T-cell (primary cell): ENCODE data around the gene CIAPIN1. TPM values are rescaled to one million over a fixed set of nuclear protein-coding genes. Genes with fewer than 3 reads are reported as not detected.

ENCODE experiments used
- ATAC-seq, 4 experiments: fragments of 200-7000 bp in 3 of 4; fragments of 150-1000 bp in 1 of 4; cut with Tn5 transposase; replicated peaks in 1 of 4; 1 replicate in 3 of 4; 2 replicates in 1 of 4; pipeline ENCODE4 v1.10.0; 2021; ENCODE audit warnings: moderate library complexity in 3 of 4, mild to moderate bottlenecking in 2 of 4, moderate number of reproducible peaks in 1 of 4
- CTCF ChIA-PET, 2 donors: fragments of 300-600 bp; sonication (Branson Sonifier 250); formaldehyde crosslinking; loops; one replicate each; lab custom pipeline; 2022; ENCODE audit warnings: antibody characterized with exemption in 2 of 2; lab: Charles Lee
- POLR2A ChIA-PET, 2 donors: fragments of 300-600 bp; sonication (Branson Sonifier 250); formaldehyde crosslinking; loops; one replicate each; lab custom pipeline; 2022; ENCODE audit warnings: antibody characterized with exemption in 2 of 2; lab: Charles Lee
- DNase-seq, 35 experiments: peaks; one replicate each; pipeline versions ENCODE4 v3.0.0 to v3.0.0-alpha.2; 2013 to 2023
- H3K27ac ChIP-seq: one replicate; pipeline ENCODE4 v1.5.1; 2013; ENCODE audit warnings: low read length
- H3K27me3 ChIP-seq, 2 experiments: replicated peaks in 1 of 2; 1 replicate in 1 of 2; 2 replicates in 1 of 2; pipeline versions ENCODE4 v1.6.1 to v1.7.0; 2013; ENCODE audit warnings: low read length in 1 of 2, mixed read lengths in 1 of 2; ENCODE audit not compliant: control insufficient read depth in 2 of 2, insufficient read depth in 2 of 2; ENCODE audit errors: extremely low read depth in 1 of 2
- H3K36me3 ChIP-seq, 2 donors: 1 replicate in 1 of 2; 2 replicates in 1 of 2; pipeline versions ENCODE4 v1.6.1 to v1.7.0; 2013; ENCODE audit warnings: low read length in 1 of 2; ENCODE audit not compliant: control insufficient read depth in 2 of 2, insufficient read depth in 1 of 2; ENCODE audit errors: extremely low read depth in 1 of 2
- H3K4me1 ChIP-seq, 2 experiments: 1 replicate in 1 of 2; 2 replicates in 1 of 2; pipeline versions ENCODE4 v1.6.1 to v1.7.0; 2013; ENCODE audit warnings: low read length in 2 of 2, mixed read lengths in 1 of 2; ENCODE audit not compliant: insufficient read depth in 2 of 2, control insufficient read depth in 1 of 2; ENCODE audit errors: extremely low read depth in 1 of 2
- H3K4me3 ChIP-seq, 2 donors: 1 replicate in 1 of 2; 2 replicates in 1 of 2; pipeline versions ENCODE4 v1.5.1 to v1.7.0; 2013; ENCODE audit warnings: mild to moderate bottlenecking in 2 of 2, low read length in 1 of 2, moderate library complexity in 1 of 2; ENCODE audit not compliant: control insufficient read depth in 1 of 2; ENCODE audit errors: extremely low read depth in 1 of 2
- H3K9me3 ChIP-seq: 2 replicates; pipeline ENCODE4 v1.7.0; 2013
- H3K27ac Mint-ChIP-seq, 2 donors: one replicate each; pipeline ENCODE4 v1.8.0; 2020 to 2021; ENCODE audit warnings: mild to moderate bottlenecking in 2 of 2, mixed read lengths in 2 of 2
- H3K27me3 Mint-ChIP-seq, 2 donors: one replicate each; pipeline ENCODE4 v1.8.0; 2021 to 2022; ENCODE audit warnings: mixed read lengths in 2 of 2
- H3K36me3 Mint-ChIP-seq: one replicate; pipeline ENCODE4 v1.8.0; 2021; ENCODE audit warnings: mixed read lengths
- H3K4me1 Mint-ChIP-seq, 3 donors: one replicate each; pipeline ENCODE4 v1.8.0; 2020 to 2022; ENCODE audit warnings: mixed read lengths in 3 of 3, mild to moderate bottlenecking in 1 of 3
- H3K4me3 Mint-ChIP-seq, 3 donors: one replicate each; pipeline ENCODE4 v1.8.0; 2020 to 2022; ENCODE audit warnings: mild to moderate bottlenecking in 3 of 3, mixed read lengths in 3 of 3, moderate library complexity in 3 of 3
- H3K9me3 Mint-ChIP-seq, 3 donors: one replicate each; pipeline ENCODE4 v1.8.0; 2020 to 2022; ENCODE audit warnings: mixed read lengths in 3 of 3
- WGBS: methylation state at CpG from one replicate; pipeline ENCODE4 v1.1.5; 2013; ENCODE audit warnings: missing lambda C conversion rate; ENCODE audit not compliant: insufficient coverage; 5-methylcytosine and 5-hydroxymethylcytosine counted together
- total RNA-seq, 35 experiments: library from RNA in 6 of 35; stranded (reverse) in 6 of 35; fragments of 120-200 nt in 1 of 35; gene quantifications; one replicate each; pipeline versions ENCODE4 v1.2.1 to v1.2.4 and lab custom pipeline; 2013 to 2026

The CIAPIN1 gene
- total RNA-seq, 5 donors from 2014 or later (not counting 1 experiment from before 2014, with no cell fraction given), result 26.5 to 46.8 (median 28.5) TPM

GRCh38 chr16:57468346-57468745 is 21.2 kb upstream of the CIAPIN1 start:
- H3K4me1 ChIP-seq, result peaks cover 5 to 17% of the 10 kb centered on the region in 2 experiments
- H3K27ac ChIP-seq, result no peak overlapping the region
- H3K36me3 ChIP-seq, result peaks cover 19 to 89% of the 10 kb centered on the region in 2 donors
- no peak overlapping the region for H3K4me3 ChIP-seq
- peaks cover 26 to 45% (median 31%) of the 10 kb centered on the region in 3 donors for H3K4me1 Mint-ChIP-seq
- H3K9me3 ChIP-seq, result no peaks in the 10 kb centered on the region
- H3K27me3 ChIP-seq, result no peaks in the 10 kb centered on the region
- H3K27me3 Mint-ChIP-seq, result no peaks in the 10 kb centered on the region
- H3K27ac Mint-ChIP-seq, result no peak overlapping the region
- H3K36me3 Mint-ChIP-seq, result peaks cover 53% of the 10 kb centered on the region
- DNase-seq, result no peak
- H3K9me3 Mint-ChIP-seq, result no peaks in the 10 kb centered on the region
- ATAC-seq, result no peak
- no CpG with 5 or more reads among the region's 2 CpGs for WGBS
- POLR2A ChIA-PET, result no interaction called here
- H3K4me3 Mint-ChIP-seq, result no peak overlapping the region
- CTCF ChIA-PET, result no interaction called here

- no peaks in the 10 kb centered on the region for H3K9me3 Mint-ChIP-seq
- H3K27me3 ChIP-seq, result no peaks in the 10 kb centered on the region
- no peak overlapping the region for H3K27ac ChIP-seq
- H3K36me3 Mint-ChIP-seq, result peaks cover 51% of the 10 kb centered on the region
- peak overlapping the region; percentile 90 to 100 (median 100) for H3K4me3 Mint-ChIP-seq
- no peaks in the 10 kb centered on the region for H3K27me3 Mint-ChIP-seq
- no peaks in the 10 kb centered on the region for H3K9me3 ChIP-seq
- H3K4me1 ChIP-seq, result peaks cover 6 to 19% of the 10 kb centered on the region in 2 experiments
- H3K4me3 ChIP-seq, result no peak overlapping the region
- ChIA-PET CTCF (interaction anchor here in 1 of 2 donors (0.5 kb wide), 1 partner anchor 17 kb away, joined by 3 read pairs; the partner anchor contains the start of gene COQ9), POLR2A (no interaction called here)
- no peak for ATAC-seq
- peaks cover 38 to 48% (median 45%) of the 10 kb centered on the region in 3 donors for H3K4me1 Mint-ChIP-seq
- peaks cover 6 to 64% of the 10 kb centered on the region in 2 donors for H3K36me3 ChIP-seq
- WGBS, result no CpG with 5 or more reads among the region's 2 CpGs
- H3K27ac Mint-ChIP-seq, result peak overlapping the region in 1 of 2 donors; percentile 76
- DNase-seq, result no peak
Observed at GRCh38 chr16:57464523-57464922, 17.3 kb upstream of the CIAPIN1 start.

- POLR2A ChIA-PET, result interaction anchor here in 1 of 2 donors (0.6 to 1.2 kb wide), 2 partner anchors 16 to 201 kb away, joined by 4 to 9 read pairs; partner anchors contain the start of genes CIAPIN1 and COQ9
Observed at GRCh38 chr16:57462978-57463362, 15.8 kb upstream of the CIAPIN1 start.

GRCh38 chr16:57462209-57462977 is 15.2 kb upstream of the CIAPIN1 start, which contains the start of gene POLR2C:
Gene POLR2C (plus strand): TSS chr16:57462679. CDS start chr16:57462725, 46 bp downstream.
- peak within 1 kb of the TSS; percentile 22 for H3K27ac ChIP-seq
- Mint-ChIP-seq H3K4me3 (peak within 1 kb of the TSS; percentile 90 to 100 (median 100)), H3K27ac (peak within 1 kb of the TSS; percentile 100), H3K4me1 (peaks cover 35 to 42% (median 38%) of the 10 kb centered on the region in 3 donors), H3K9me3 (no peaks in the 10 kb centered on the region), H3K27me3 (no peaks in the 10 kb centered on the region), H3K36me3 (peaks cover 44% of the 10 kb centered on the region)
- H3K36me3 ChIP-seq, result peaks cover 12 to 64% of the 10 kb centered on the region in 2 donors
- ChIA-PET POLR2A (interaction anchor here in 1 of 2 donors (0.6 to 1.2 kb wide), 2 partner anchors 16 to 202 kb away, joined by 4 to 9 read pairs; partner anchors contain the start of genes CIAPIN1 and COQ9), CTCF (interaction anchor here (0.6 to 1.5 kb wide), 8 partner anchors 15 to 273 kb away, joined by 3 to 10 read pairs (median 4); partner anchors contain the start of genes CIAPIN1 (in 1 of the 2), COQ9 (in 1 of the 2), DOK4 (in 1 of the 2) and KATNB1 (in 1 of the 2))
- DNase-seq, result peak; percentile 82 to 96 (median 89)
- no peaks in the 10 kb centered on the region for H3K27me3 ChIP-seq
- ATAC-seq, result peak; percentile 95 to 98 (median 96)
- no peaks in the 10 kb centered on the region for H3K9me3 ChIP-seq
- H3K4me3 ChIP-seq, result peak within 1 kb of the TSS; percentile 72 to 93
- H3K4me1 ChIP-seq, result peaks cover 6 to 19% of the 10 kb centered on the region in 2 experiments
- WGBS, result under 1% methylated on average over 29 of the region's 47 CpGs

More at GRCh38 chr16:57462978-57463362, 15.8 kb upstream of the CIAPIN1 start:
- CTCF ChIA-PET, result interaction anchor here in 1 of 2 donors (0.7 to 1.5 kb wide), 6 partner anchors 16 to 273 kb away, joined by 3 to 10 read pairs (median 4); partner anchors contain the start of genes CIAPIN1, COQ9, DOK4 and KATNB1
- H3K4me3 ChIP-seq, result peak overlapping the region; percentile 72 to 93
- ATAC-seq (peak; percentile 15 to 20 (median 19)), DNase-seq (no peak)
- H3K4me1 Mint-ChIP-seq, result peaks cover 38 to 42% (median 41%) of the 10 kb centered on the region in 3 donors
- H3K27ac Mint-ChIP-seq, result peak overlapping the region; percentile 100
- no peaks in the 10 kb centered on the region for H3K27me3 ChIP-seq
- H3K36me3 ChIP-seq, result peaks cover 11 to 63% of the 10 kb centered on the region in 2 donors
- H3K4me1 ChIP-seq, result peaks cover 6 to 19% of the 10 kb centered on the region in 2 experiments
- no peaks in the 10 kb centered on the region for H3K9me3 ChIP-seq
- H3K27ac ChIP-seq, result peak overlapping the region; percentile 19
- no peaks in the 10 kb centered on the region for H3K9me3 Mint-ChIP-seq
- H3K36me3 Mint-ChIP-seq, result peaks cover 44% of the 10 kb centered on the region
- peak overlapping the region; percentile 90 to 100 (median 100) for H3K4me3 Mint-ChIP-seq
- WGBS, result 7% methylated on average over 11 of the region's 16 CpGs
- no peaks in the 10 kb centered on the region for H3K27me3 Mint-ChIP-seq

- ChIA-PET CTCF (interaction anchor here in 1 of 2 donors (1.0 kb wide), 1 partner anchor 16 kb away, joined by 3 read pairs; no protein-coding TSS in a partner anchor), POLR2A (no interaction called here)
- Mint-ChIP-seq H3K9me3 (no peaks in the 10 kb centered on the region), H3K4me3 (no peak overlapping the region), H3K36me3 (peaks cover 41% of the 10 kb centered on the region), H3K27me3 (no peaks in the 10 kb centered on the region), H3K4me1 (peaks cover 19 to 21% (median 19%) of the 10 kb centered on the region in 3 donors), H3K27ac (no peak overlapping the region)
- Histone ChIP-seq H3K27ac (no peak overlapping the region), H3K4me1 (peaks cover 2 to 9% of the 10 kb centered on the region in 2 experiments), H3K4me3 (no peak overlapping the region), H3K36me3 (peaks cover 14 to 57% of the 10 kb centered on the region in 2 donors), H3K9me3 (no peaks in the 10 kb centered on the region), H3K27me3 (no peaks in the 10 kb centered on the region)
- WGBS, result 100% methylated on average over 1 of the region's 10 CpGs
- ATAC-seq, result no peak
- no peak for DNase-seq
Observed at GRCh38 chr16:57452021-57452420, 4.8 kb upstream of the CIAPIN1 start.
